Liver (tissue), 9 donors: Measurements from ENCODE around the gene CCNYL1. TPM values are rescaled to one million over a fixed set of nuclear protein-coding genes. Genes with fewer than 3 reads are reported as not detected.
A peak's percentile ranks its signal among the peaks of the same experiment; 100 is the strongest.

Source experiments
- DNase-seq: peaks from one replicate; pipeline ENCODE4 v3.0.0-alpha.2; 2017; ENCODE audit warnings: low spot score
- H3K27ac ChIP-seq, 2 donors: one replicate each; pipeline ENCODE4 v1.7.0; 2013; ENCODE audit warnings: inconsistent platforms in 2 of 2, low read length in 2 of 2, control low read depth in 1 of 2, low read depth in 1 of 2, mild to moderate bottlenecking in 1 of 2
- H3K27me3 ChIP-seq, 4 donors: one replicate each; pipeline versions ENCODE4 v1.6.1 to v1.7.0; 2013; ENCODE audit warnings: low read length in 3 of 4, inconsistent platforms in 1 of 4, mild to moderate bottlenecking in 1 of 4, moderate library complexity in 1 of 4; ENCODE audit not compliant: control insufficient read depth in 4 of 4, insufficient read depth in 4 of 4
- H3K36me3 ChIP-seq, 4 donors: one replicate each; pipeline versions ENCODE4 v1.6.1 to v1.7.0; 2013; ENCODE audit warnings: low read length in 3 of 4, mild to moderate bottlenecking in 3 of 4, low read depth in 1 of 4, moderate library complexity in 1 of 4; ENCODE audit not compliant: control insufficient read depth in 4 of 4, insufficient read depth in 3 of 4
- H3K4me1 ChIP-seq, 4 donors: one replicate each; pipeline versions ENCODE4 v1.6.1 to v1.7.0; 2013; ENCODE audit warnings: low read length in 3 of 4, mild to moderate bottlenecking in 3 of 4, moderate library complexity in 1 of 4; ENCODE audit not compliant: control insufficient read depth in 4 of 4, insufficient read depth in 4 of 4
- H3K4me3 ChIP-seq, 3 donors: one replicate each; pipeline versions ENCODE4 v1.6.1 to v1.7.0; 2013; ENCODE audit warnings: low read length in 3 of 3, control low read depth in 1 of 3, low read depth in 1 of 3, mild to moderate bottlenecking in 1 of 3
- H3K9ac ChIP-seq, 2 donors: one replicate each; pipeline ENCODE4 v1.7.0; 2013; ENCODE audit warnings: low read length in 2 of 2, mild to moderate bottlenecking in 2 of 2, moderate library complexity in 2 of 2, control low read depth in 1 of 2, low read depth in 1 of 2
- H3K9me3 ChIP-seq, 4 donors: one replicate each; pipeline versions ENCODE4 v1.6.1 to v1.7.0; 2013; ENCODE audit warnings: low read length in 3 of 4; ENCODE audit not compliant: control insufficient read depth in 4 of 4
- ATF3 ChIP-seq: IDR thresholded peaks from 2 replicates; pipeline ENCODE4 v1.6.1; 2016; ENCODE audit warnings: antibody characterized with exemption
- CTCF ChIP-seq: fragments of 150-350 bp; IDR thresholded peaks from 2 replicates; pipeline ENCODE4 v1.5.1; 2017; ENCODE audit warnings: improper control_type of control experiment, low read depth, low read length; ENCODE audit not compliant: missing input control
- EGR1 ChIP-seq, 2 donors: IDR thresholded peaks; 2 replicates each; pipeline ENCODE4 v1.6.1; 2016 to 2018; ENCODE audit warnings: antibody characterized with exemption in 2 of 2, low read depth in 2 of 2
- FOXA1 ChIP-seq: IDR thresholded peaks from 2 replicates; pipeline ENCODE4 v1.6.1; 2016; ENCODE audit warnings: antibody characterized with exemption
- FOXA2 ChIP-seq: IDR thresholded peaks from 2 replicates; pipeline ENCODE4 v1.6.1; 2016; ENCODE audit warnings: antibody characterized with exemption
- GABPA ChIP-seq, 2 donors: IDR thresholded peaks in 1 of 2; conservative IDR thresholded peaks in 1 of 2; 2 replicates each; pipeline ENCODE4 v1.6.1; 2016; ENCODE audit warnings: antibody characterized with exemption in 2 of 2, mild to moderate bottlenecking in 1 of 2, moderate library complexity in 1 of 2
- HNF4A ChIP-seq, 2 donors: conservative IDR thresholded peaks; 2 replicates each; pipeline ENCODE4 v1.6.1; 2016; ENCODE audit warnings: antibody characterized with exemption in 2 of 2, mild to moderate bottlenecking in 2 of 2
- HNF4G ChIP-seq: IDR thresholded peaks from 2 replicates; pipeline ENCODE4 v1.6.1; 2016; ENCODE audit warnings: antibody characterized with exemption
- JUND ChIP-seq, 2 donors: IDR thresholded peaks; 2 replicates each; pipeline ENCODE4 v1.6.1; 2016; ENCODE audit warnings: antibody characterized with exemption in 2 of 2
- MAX ChIP-seq: IDR thresholded peaks from 2 replicates; pipeline ENCODE4 v1.6.1; 2016; ENCODE audit warnings: antibody characterized with exemption
- NR2F2 ChIP-seq: IDR thresholded peaks from 2 replicates; pipeline ENCODE4 v1.6.1; 2016; ENCODE audit warnings: antibody characterized with exemption
- RAD21 ChIP-seq, 2 donors: IDR thresholded peaks; 2 replicates each; pipeline ENCODE4 v1.6.1; 2016; ENCODE audit warnings: antibody characterized with exemption in 2 of 2, mild to moderate bottlenecking in 2 of 2
- REST ChIP-seq: IDR thresholded peaks from 2 replicates; pipeline ENCODE4 v1.6.1; 2016; ENCODE audit warnings: antibody characterized with exemption, mild to moderate bottlenecking
- RXRA ChIP-seq, 2 donors: IDR thresholded peaks; 2 replicates each; pipeline ENCODE4 v1.6.1; 2017 to 2018; ENCODE audit warnings: antibody characterized with exemption in 2 of 2, mild to moderate bottlenecking in 1 of 2
- SP1 ChIP-seq: IDR thresholded peaks from 2 replicates; pipeline ENCODE4 v1.6.1; 2018; ENCODE audit warnings: antibody characterized with exemption, mild to moderate bottlenecking
- TAF1 ChIP-seq: conservative IDR thresholded peaks from 2 replicates; pipeline ENCODE4 v1.6.1; 2016; ENCODE audit warnings: antibody characterized with exemption, mild to moderate bottlenecking
- YY1 ChIP-seq: IDR thresholded peaks from 2 replicates; pipeline ENCODE4 v1.6.1; 2016; ENCODE audit warnings: antibody characterized with exemption, mild to moderate bottlenecking
- ZBTB33 ChIP-seq: IDR thresholded peaks from 2 replicates; pipeline ENCODE4 v1.6.1; 2016; ENCODE audit warnings: antibody characterized with exemption
- WGBS: extraction: QIAGEN DNeasy Blood & Tissue Kit; methylation state at CpG from one replicate; pipeline ENCODE4 v1.1.7; 2013; 5-methylcytosine and 5-hydroxymethylcytosine counted together
- polyA plus RNA-seq, 2 donors: library from polyadenylated mRNA; stranded (reverse) in 1 of 2; unstranded in 1 of 2; fragments of 200-250 nt in 1 of 2; fragments of >200 nt in 1 of 2; fragmentation: Nextera tagmentation in 1 of 2; extraction: Ambion mirVana in 1 of 2; gene quantifications; one replicate each; pipeline versions ENCODE4 v1.2.1 to v1.2.3, GENCODE V29; 2013 to 2015
- total RNA-seq, 2 donors: library from RNA; depleted of rRNA; stranded (reverse); fragments of >200 nt; gene quantifications; one replicate each; pipeline ENCODE4 v1.2.3, GENCODE V29; 2014
- donor health status: healthy.
- donor health status: healthy.
- donor health status: healthy.
- donor health status: healthy.
- donor health status: healthy.

Gene CCNYL1
- total and polyA plus RNA-seq, 4 donors, result 5.8 to 9.3 (median 8.2) TPM

GRCh38 chr2:207787800-207788199, 76.4 kb downstream of the CCNYL1 start:
- TF ChIP-seq HNF4A (conservative IDR thresholded peaks at IDR 0.05) (no peak), RXRA (IDR thresholded peaks at IDR 0.05) (peak in 1 of 2 donors; percentile 9)
- 37% methylated on average over 4 of the region's 4 CpGs for WGBS
- Histone ChIP-seq H3K27ac (no peak overlapping the region), H3K4me3 (no peak overlapping the region), H3K36me3 (no peaks in the 10 kb centered on the region), H3K9ac (no peak overlapping the region), H3K27me3 (no peaks in the 10 kb centered on the region), H3K4me1 (peaks cover 6 to 17% (median 11%) of the 10 kb centered on the region in 4 donors), H3K9me3 (no peaks in the 10 kb centered on the region)
- no peak for DNase-seq

- no peak for TF ChIP-seq RAD21 (IDR thresholded peaks at IDR 0.05)
- no peak for TF ChIP-seq JUND (IDR thresholded peaks at IDR 0.05)
- TF ChIP-seq REST, result no peak
- TF ChIP-seq FOXA1, result no peak
- no peak for TF ChIP-seq MAX
- TF ChIP-seq HNF4A (conservative IDR thresholded peaks at IDR 0.05), result no peak
- TF ChIP-seq GABPA (IDR thresholded peaks at IDR 0.05 in 1 of 2, conservative IDR thresholded peaks at IDR 0.05 in 1 of 2), result no peak
- no peak for TF ChIP-seq YY1
- no peak for TF ChIP-seq TAF1
- TF ChIP-seq ATF3, result no peak
- TF ChIP-seq SP1, result no peak
- no peak for TF ChIP-seq ZBTB33
- TF ChIP-seq RXRA (IDR thresholded peaks at IDR 0.05), result no peak
- no peak for TF ChIP-seq HNF4G
- no peak for TF ChIP-seq EGR1 (IDR thresholded peaks at IDR 0.05; ENCODE audit: low read depth in 2 of 2)
- TF ChIP-seq CTCF, result no peak
- TF ChIP-seq NR2F2, result no peak
- TF ChIP-seq FOXA2, result no peak
- Histone ChIP-seq H3K36me3 (no peaks in the 10 kb centered on the region), H3K27ac (no peak overlapping the region), H3K9ac (no peak overlapping the region), H3K27me3 (no peaks in the 10 kb centered on the region), H3K4me3 (no peak overlapping the region), H3K9me3 (no peaks in the 10 kb centered on the region), H3K4me1 (peaks cover 2 to 9% (median 6%) of the 10 kb centered on the region in 4 donors)
- DNase-seq, result no peak
- 93% methylated on average over 1 of the region's 1 CpG for WGBS
Measured at GRCh38 chr2:207790898-207791297, 79.5 kb downstream of the CCNYL1 start.
